Stomach (tissue), 9 donors: ENCODE results near the gene GAS5. TPM values are rescaled to one million over a fixed set of nuclear protein-coding genes. Genes with fewer than 3 reads are reported as not detected.
"Not testable (repeated sequence)": the region's sequence is repeated elsewhere in the genome, so short reads cannot be mapped to it uniquely, and the experiment has no call there.

Experiments used
- DNase-seq, 2 donors: peaks; one replicate each; pipeline versions ENCODE4 v3.0.0 to v3.0.0-alpha.2; 2013 to 2019
- H3K27ac ChIP-seq, 5 donors: fragments of 200-600 bp in 4 of 5; sonication (generic) in 4 of 5; one replicate each; pipeline ENCODE4 v1.5.1; 2013 to 2019; ENCODE audit warnings: mild to moderate bottlenecking in 1 of 5, moderate library complexity in 1 of 5
- H3K27me3 ChIP-seq, 3 donors: fragments of 200-600 bp; sonication (generic); one replicate each; pipeline ENCODE4 v1.5.1; 2017 to 2019; ENCODE audit warnings: mixed run types in 1 of 3
- H3K36me3 ChIP-seq, 4 donors: fragments of 200-600 bp; sonication (generic); 1 replicate in 3 of 4; 2 replicates in 1 of 4; pipeline ENCODE4 v1.5.1; 2016 to 2019
- H3K4me1 ChIP-seq, 4 donors: fragments of 200-600 bp; sonication (generic); one replicate each; pipeline ENCODE4 v1.5.1; 2016 to 2019
- H3K4me3 ChIP-seq, 4 donors: fragments of 200-600 bp; sonication (generic) in 3 of 4; one replicate each; pipeline ENCODE4 v1.5.1; 2016 to 2019; ENCODE audit warnings: mild to moderate bottlenecking in 1 of 4
- H3K9me3 ChIP-seq, 4 donors: fragments of 200-600 bp; sonication (generic); one replicate each; pipeline ENCODE4 v1.5.1; 2016 to 2019
- EP300 ChIP-seq: sonication (generic); formaldehyde crosslinking; IDR thresholded peaks from one replicate; pipeline ENCODE4 v1.6.1; 2017; ENCODE audit warnings: antibody characterized with exemption
- POLR2A ChIP-seq, 4 donors: fragments of 450-650 bp; IDR thresholded peaks; one replicate each; pipeline ENCODE4 v1.6.1; 2016; ENCODE audit warnings: antibody characterized with exemption in 4 of 4, control low read depth in 2 of 4, mild to moderate bottlenecking in 1 of 4, moderate library complexity in 1 of 4
- POLR2AphosphoS5 ChIP-seq, 3 donors: sonication (generic); formaldehyde crosslinking; IDR thresholded peaks; one replicate each; pipeline ENCODE4 v1.6.1; 2016; ENCODE audit warnings: antibody characterized with exemption in 3 of 3
- WGBS, 5 donors: extraction: QIAGEN DNeasy Blood & Tissue Kit in 3 of 5; methylation state at CpG; one replicate each; pipeline versions ENCODE4 v1.1.5 to v1.1.7; 2013 to 2018; 5-methylcytosine and 5-hydroxymethylcytosine counted together
- intact Hi-C: fragments of 100-400 bp; cut with DNase I; formaldehyde crosslinking; loops from one replicate; pipeline ENCODE4 v1.15.1; 2023; ENCODE audit warnings: low total_unique reads
- polyA plus RNA-seq, 3 donors: library from polyadenylated mRNA; stranded (reverse); fragments of 200-250 nt; gene quantifications; one replicate each; pipeline ENCODE4 v1.2.3, GENCODE V29; 2013
- total RNA-seq, 5 donors: library from RNA; depleted of rRNA; stranded (reverse); fragments of >200 nt; gene quantifications; one replicate each; pipeline versions ENCODE4 v1.1.0 to v1.2.3, GENCODE V29; 2014 to 2016
- TF ChIP-seq, protein P1 (sequence below), 7 experiments: fragments of 450-650 bp in 4 of 7; fragments of 200-600 bp in 3 of 7; sonication (generic) in 3 of 7; IDR thresholded peaks; one replicate each; pipeline ENCODE4 v1.5.1; 2016 to 2019; ENCODE audit warnings: antibody characterized with exemption in 7 of 7, control low read depth in 2 of 7, mild to moderate bottlenecking in 1 of 7
- donor health status: healthy with polysubstance abuse.
- donor health status: Bipolar disorder and iron deficiency.
- donor health status: healthy.

The GAS5 gene
- total and polyA plus RNA-seq, 8 donors: 256 to 1,014 (median 431) TPM

DNA sequence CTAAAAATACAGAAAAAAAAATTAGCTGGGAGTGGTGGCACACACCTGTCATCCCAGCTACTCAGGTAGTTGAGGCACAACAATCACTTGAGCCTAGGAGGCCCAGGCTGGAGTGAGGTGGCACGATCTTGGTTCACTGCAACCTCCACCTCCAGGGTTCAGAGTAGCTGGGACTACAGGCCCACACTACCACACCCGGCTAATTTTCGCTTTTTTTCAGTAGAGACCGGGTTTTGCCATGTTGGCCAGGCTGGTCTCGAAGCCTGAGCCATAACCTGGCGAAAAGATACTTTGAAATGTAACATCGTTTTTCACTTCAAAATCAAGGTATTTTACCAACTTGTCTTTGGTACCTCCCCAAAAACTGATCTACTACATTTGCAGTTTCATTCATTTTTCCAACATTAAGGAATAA, 6.1 kb downstream of the GAS5 start:
- Histone ChIP-seq H3K4me3 (no peak overlapping the region), H3K9me3 (no peaks in the 10 kb centered on the region), H3K27ac (no peak overlapping the region), H3K27me3 (no peaks in the 10 kb centered on the region), H3K4me1 (peaks cover 17 to 36% (median 21%) of the 10 kb centered on the region in 4 donors), H3K36me3 (peaks cover 45 to 100% (median 95%) of the 10 kb centered on the region in 4 donors)
- TF ChIP-seq POLR2A (IDR thresholded peaks at IDR 0.05): no peak
- TF ChIP-seq EP300: no peak
- TF ChIP-seq POLR2AphosphoS5 (IDR thresholded peaks at IDR 0.05): no peak
- TF ChIP-seq, protein P1, sequence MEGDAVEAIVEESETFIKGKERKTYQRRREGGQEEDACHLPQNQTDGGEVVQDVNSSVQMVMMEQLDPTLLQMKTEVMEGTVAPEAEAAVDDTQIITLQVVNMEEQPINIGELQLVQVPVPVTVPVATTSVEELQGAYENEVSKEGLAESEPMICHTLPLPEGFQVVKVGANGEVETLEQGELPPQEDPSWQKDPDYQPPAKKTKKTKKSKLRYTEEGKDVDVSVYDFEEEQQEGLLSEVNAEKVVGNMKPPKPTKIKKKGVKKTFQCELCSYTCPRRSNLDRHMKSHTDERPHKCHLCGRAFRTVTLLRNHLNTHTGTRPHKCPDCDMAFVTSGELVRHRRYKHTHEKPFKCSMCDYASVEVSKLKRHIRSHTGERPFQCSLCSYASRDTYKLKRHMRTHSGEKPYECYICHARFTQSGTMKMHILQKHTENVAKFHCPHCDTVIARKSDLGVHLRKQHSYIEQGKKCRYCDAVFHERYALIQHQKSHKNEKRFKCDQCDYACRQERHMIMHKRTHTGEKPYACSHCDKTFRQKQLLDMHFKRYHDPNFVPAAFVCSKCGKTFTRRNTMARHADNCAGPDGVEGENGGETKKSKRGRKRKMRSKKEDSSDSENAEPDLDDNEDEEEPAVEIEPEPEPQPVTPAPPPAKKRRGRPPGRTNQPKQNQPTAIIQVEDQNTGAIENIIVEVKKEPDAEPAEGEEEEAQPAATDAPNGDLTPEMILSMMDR (IDR thresholded peaks at IDR 0.05): no peak
- WGBS, 5 donors: 91 to 96% (median 93%) methylated on average over 7 of the region's 7 CpGs
- intact Hi-C loops: loop anchor here (10.0 kb wide), 1 partner anchor 63 kb away; no protein-coding TSS in a partner anchor
- DNase-seq: no peak

DNA sequence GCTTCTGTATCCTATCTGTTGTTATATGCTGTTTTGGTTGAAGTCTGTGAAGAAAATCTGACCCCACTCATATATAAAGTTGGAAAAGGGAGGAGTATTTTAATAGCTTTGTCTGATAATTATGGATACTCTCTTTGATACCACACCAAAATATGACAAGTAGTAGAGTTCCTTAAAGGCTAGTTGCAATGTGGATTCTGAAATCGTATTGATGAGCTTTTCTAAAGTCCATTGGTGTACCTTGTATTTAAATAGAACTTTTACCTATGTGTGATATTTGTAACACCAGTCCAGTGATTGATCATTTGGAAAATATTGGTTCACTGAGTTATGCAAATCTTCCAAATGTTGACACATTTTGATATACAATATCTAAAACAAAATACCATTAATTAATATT, 7.7 kb downstream of the GAS5 start:
- H3K4me3 ChIP-seq: no peak overlapping the region
- no peaks in the 10 kb centered on the region for H3K9me3 ChIP-seq
- TF ChIP-seq EP300: no peak
- TF ChIP-seq POLR2A (IDR thresholded peaks at IDR 0.05): no peak
- TF ChIP-seq, protein P1 (IDR thresholded peaks at IDR 0.05): no peak
- no peak for TF ChIP-seq POLR2AphosphoS5 (IDR thresholded peaks at IDR 0.05)
- peaks cover 5 to 19% (median 7%) of the 10 kb centered on the region in 4 donors for H3K4me1 ChIP-seq
- 80 to 93% (median 90%) methylated on average over 1 of the region's 1 CpG for WGBS, 5 donors
- no peak for DNase-seq
- H3K27ac ChIP-seq: no peak overlapping the region
- intact Hi-C loops: loop anchor here (10.0 kb wide), 1 partner anchor 65 kb away; no protein-coding TSS in a partner anchor
- peaks cover 35 to 100% (median 95%) of the 10 kb centered on the region in 4 donors for H3K36me3 ChIP-seq
- no peaks in the 10 kb centered on the region for H3K27me3 ChIP-seq

DNA sequence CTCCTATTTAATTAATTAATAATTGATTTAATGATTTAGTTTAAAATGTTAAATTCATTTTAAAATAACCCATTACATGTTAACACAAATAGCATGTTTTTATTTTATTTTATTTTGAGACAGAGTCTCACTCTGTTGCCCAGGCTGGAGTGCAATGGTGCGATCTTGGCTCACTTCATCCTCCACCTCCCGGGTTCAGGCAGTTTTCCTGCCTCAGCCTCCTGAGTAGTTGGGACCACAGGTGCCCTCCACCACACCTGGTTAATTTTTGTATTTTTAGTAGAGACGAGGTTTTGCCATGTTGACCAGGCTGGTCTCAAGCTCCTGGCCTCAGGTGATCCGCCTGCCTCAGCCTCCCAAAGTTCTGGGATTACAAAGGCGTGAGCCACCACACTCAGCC, 8.2 kb downstream of the GAS5 start:
- H3K27me3 ChIP-seq, H3K9me3 ChIP-seq, H3K27ac ChIP-seq, DNase-seq, H3K4me3 ChIP-seq, intact Hi-C loops: not testable (repeated sequence)
- Histone ChIP-seq H3K36me3 (peaks cover 30 to 100% (median 95%) of the 10 kb centered on the region in 4 donors), H3K4me1 (peaks cover 0 to 14% (median 2%) of the 10 kb centered on the region in 4 donors)
- 93 to 95% (median 94%) methylated on average over 5 of the region's 5 CpGs for WGBS, 5 donors

DNA sequence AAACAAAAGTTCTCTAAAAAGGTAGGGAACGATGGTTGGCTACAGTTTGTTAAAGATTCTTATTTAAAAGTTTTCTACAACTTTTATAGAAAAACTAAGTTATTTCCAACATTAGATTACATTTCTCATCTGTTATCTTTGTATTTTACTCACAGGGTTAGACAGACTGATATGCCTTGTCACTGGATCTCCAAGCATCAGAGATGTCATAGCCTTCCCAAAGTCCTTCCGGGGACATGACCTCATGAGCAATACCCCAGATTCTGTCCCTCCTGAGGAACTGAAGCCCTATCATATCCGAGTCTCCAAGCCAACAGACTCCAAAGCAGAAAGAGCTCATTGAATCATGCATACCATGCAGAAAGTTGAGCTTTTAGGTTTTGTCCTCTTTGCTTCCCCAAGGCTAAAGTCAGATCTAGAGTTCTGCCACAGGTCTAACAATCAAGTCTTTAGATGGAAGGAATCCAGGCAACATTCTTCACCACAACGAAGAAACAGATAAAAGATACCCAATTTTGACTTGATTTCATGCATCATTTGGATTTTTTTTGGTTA, 10.3 kb downstream of the GAS5 start:
- Histone ChIP-seq H3K4me1 (peaks cover 0 to 9% (median 6%) of the 10 kb centered on the region in 4 donors), H3K27ac (no peak overlapping the region), H3K9me3 (no peaks in the 10 kb centered on the region), H3K36me3 (peaks cover 9 to 100% (median 94%) of the 10 kb centered on the region in 4 donors), H3K27me3 (no peaks in the 10 kb centered on the region), H3K4me3 (no peak overlapping the region)
- no peak for TF ChIP-seq EP300
- TF ChIP-seq POLR2AphosphoS5 (IDR thresholded peaks at IDR 0.05): no peak
- no peak for TF ChIP-seq POLR2A (IDR thresholded peaks at IDR 0.05)
- TF ChIP-seq, protein P1 (IDR thresholded peaks at IDR 0.05): no peak
- 81 to 87% (median 86%) methylated on average over 4 of the region's 4 CpGs for WGBS, 5 donors
- DNase-seq: no peak
- intact Hi-C loops: no loop called here

- Histone ChIP-seq H3K36me3 (peaks cover 5 to 100% (median 94%) of the 10 kb centered on the region in 4 donors), H3K4me1 (peaks cover 0 to 9% (median 6%) of the 10 kb centered on the region in 4 donors), H3K27me3 (no peaks in the 10 kb centered on the region), H3K27ac (no peak overlapping the region), H3K9me3 (no peaks in the 10 kb centered on the region), H3K4me3 (no peak overlapping the region)
- TF ChIP-seq POLR2AphosphoS5 (IDR thresholded peaks at IDR 0.05) (no peak), EP300 (no peak), POLR2A (IDR thresholded peaks at IDR 0.05) (no peak)
- TF ChIP-seq, protein P1 (IDR thresholded peaks at IDR 0.05): no peak
- 85 to 95% (median 90%) methylated on average over 2 of the region's 2 CpGs for WGBS, 5 donors
- no peak for DNase-seq
- intact Hi-C loops: no loop called here
These were observed 10.9 kb downstream of the GAS5 start for GRCh38 chr1:173856903-173857302.
